Dendritic cell treated with granulocyte-macrophage colony-stimulating factor and Interleukin-4, amounts not matched to agents 40 ng/mL and 50 ng/mL, for 4 days (primary cell): ENCODE data around the gene CREBL2.
"Not testable (repeated sequence)": the region's sequence is repeated elsewhere in the genome, so short reads cannot be mapped to it uniquely, and the experiment has no call there.

Source experiments
- H3K27ac Mint-ChIP-seq: one replicate; pipeline ENCODE4 v1.8.0; 2022; ENCODE audit warnings: mild to moderate bottlenecking, mixed read lengths
- H3K27me3 Mint-ChIP-seq: one replicate; pipeline ENCODE4 v1.8.0; 2022; ENCODE audit warnings: mild to moderate bottlenecking, mixed read lengths
- H3K36me3 Mint-ChIP-seq: one replicate; pipeline ENCODE4 v1.8.0; 2022; ENCODE audit warnings: low read depth, mixed read lengths
- H3K4me1 Mint-ChIP-seq: one replicate; pipeline ENCODE4 v1.8.0; 2022; ENCODE audit warnings: low read depth, mixed read lengths
- H3K4me3 Mint-ChIP-seq: one replicate; pipeline ENCODE4 v1.8.0; 2022; ENCODE audit warnings: mild to moderate bottlenecking, moderate library complexity, mixed read lengths
- H3K9me3 Mint-ChIP-seq: one replicate; pipeline ENCODE4 v1.8.0; 2022; ENCODE audit warnings: mixed read lengths
- intact Hi-C: fragments of 100-400 bp; cut with micrococcal nuclease; formaldehyde crosslinking; loops from one replicate; pipeline ENCODE4 v1.15.0; 2022

Gene CREBL2

DNA sequence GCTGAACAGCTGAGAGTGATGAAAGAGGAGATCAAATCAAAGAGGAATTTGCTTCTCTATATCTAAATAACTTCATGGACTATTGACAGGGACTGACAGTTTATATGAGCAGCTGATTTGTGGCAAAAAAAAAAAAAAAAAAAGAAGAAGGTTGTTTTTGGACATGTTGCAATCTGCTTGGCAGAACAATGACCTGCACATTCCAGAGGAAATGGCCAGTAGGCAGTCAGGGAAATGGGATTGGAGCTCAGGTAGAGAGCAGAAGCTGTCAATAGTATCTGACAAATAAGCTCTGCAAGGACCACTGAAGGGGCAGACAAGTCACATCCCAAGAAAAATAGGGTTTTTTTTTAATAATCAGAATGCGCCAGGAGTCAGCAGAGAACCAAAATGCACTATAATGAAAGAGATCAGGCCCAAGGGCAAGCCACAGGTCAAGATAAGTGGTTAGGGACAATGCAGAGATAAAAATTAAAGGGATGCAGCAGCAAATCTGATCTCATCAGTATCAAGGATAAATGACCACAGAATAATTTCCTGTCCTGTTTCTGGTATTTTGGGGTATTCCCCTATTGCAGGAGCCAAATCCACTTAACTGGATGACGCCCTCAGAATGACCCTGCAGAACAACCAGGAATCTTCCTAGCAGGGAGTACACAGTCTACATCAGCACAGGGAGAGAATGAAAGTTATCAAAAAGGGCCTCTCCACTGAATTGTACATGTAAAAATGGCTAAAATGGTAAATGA lies 26.4 kb upstream of the CREBL2 start:
- H3K4me1 Mint-ChIP-seq, result peaks cover 31% of the 10 kb centered on the region
- no peaks in the 10 kb centered on the region for H3K9me3 Mint-ChIP-seq
- H3K36me3 Mint-ChIP-seq, result no peaks in the 10 kb centered on the region
- H3K27ac Mint-ChIP-seq, result no peak overlapping the region
- no peak overlapping the region for H3K4me3 Mint-ChIP-seq
- peaks cover 13% of the 10 kb centered on the region for H3K27me3 Mint-ChIP-seq
- intact Hi-C loops, result no loop called here

DNA sequence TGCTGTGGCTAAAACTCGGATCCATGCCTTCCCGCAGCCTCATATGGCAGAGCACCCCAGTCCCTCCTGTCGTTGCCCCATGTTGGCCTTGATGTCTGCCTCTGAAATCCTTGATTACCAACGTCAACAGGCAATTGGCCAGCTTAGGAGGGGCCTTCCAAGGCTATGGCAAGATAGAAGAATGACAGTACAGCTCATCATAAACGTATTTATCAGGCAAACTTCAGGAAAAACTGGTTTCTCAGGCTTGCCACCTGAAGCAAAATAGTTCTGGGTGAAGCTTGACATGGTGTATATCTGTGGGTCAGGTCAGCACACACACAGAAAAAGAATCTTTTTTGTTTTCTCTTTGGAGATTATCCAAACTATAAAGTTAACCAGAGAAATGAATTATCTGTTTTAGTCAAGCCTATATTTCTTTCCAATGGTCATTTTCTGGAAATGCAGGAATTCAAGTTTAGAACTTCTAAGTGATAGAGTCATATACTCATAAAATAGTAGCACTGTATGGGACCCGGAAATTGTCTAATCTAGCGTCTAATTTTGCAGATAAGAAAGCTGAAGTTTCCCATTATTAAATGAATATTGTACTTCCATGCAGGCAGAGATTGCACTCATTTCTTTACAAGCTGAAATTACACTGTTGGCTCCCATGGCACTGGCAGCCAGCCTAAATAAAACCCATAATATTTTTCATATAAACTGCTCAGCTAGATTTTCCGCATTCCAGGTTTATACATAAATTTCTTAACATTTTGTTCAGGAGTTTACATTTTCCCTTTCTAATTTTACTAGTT lies 24.6 kb upstream of the CREBL2 start:
- Mint-ChIP-seq H3K9me3 (no peaks in the 10 kb centered on the region), H3K36me3 (no peaks in the 10 kb centered on the region), H3K27ac (no peak overlapping the region), H3K4me1 (peaks cover 34% of the 10 kb centered on the region), H3K27me3 (peaks cover 13% of the 10 kb centered on the region), H3K4me3 (no peak overlapping the region)
- intact Hi-C loops, result no loop called here

DNA sequence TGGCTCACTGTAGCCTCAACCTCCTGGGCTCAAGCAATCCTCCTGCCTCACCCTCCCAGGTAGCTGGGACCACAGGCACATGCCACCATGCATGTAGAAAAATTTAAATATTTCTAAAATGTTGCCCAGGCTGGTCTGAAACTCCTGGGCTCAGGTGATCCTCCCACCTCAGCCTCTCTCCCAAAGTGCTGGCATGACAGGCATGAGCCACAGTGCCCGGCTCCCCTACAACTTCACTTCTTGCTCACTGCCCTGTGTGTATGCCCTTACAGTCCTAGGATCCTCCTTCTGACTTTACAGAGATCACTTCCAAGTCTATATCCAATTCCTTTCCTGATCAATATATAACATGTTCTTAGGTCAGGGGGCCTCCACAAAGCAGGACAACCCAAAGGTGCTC lies 23.8 kb upstream of the CREBL2 start:
- Mint-ChIP-seq H3K27ac (no peak overlapping the region), H3K4me3 (no peak overlapping the region), H3K9me3 (no peaks in the 10 kb centered on the region), H3K27me3 (peaks cover 13% of the 10 kb centered on the region), H3K4me1 (peaks cover 28% of the 10 kb centered on the region), H3K36me3 (no peaks in the 10 kb centered on the region)
- intact Hi-C loops, result no loop called here

DNA sequence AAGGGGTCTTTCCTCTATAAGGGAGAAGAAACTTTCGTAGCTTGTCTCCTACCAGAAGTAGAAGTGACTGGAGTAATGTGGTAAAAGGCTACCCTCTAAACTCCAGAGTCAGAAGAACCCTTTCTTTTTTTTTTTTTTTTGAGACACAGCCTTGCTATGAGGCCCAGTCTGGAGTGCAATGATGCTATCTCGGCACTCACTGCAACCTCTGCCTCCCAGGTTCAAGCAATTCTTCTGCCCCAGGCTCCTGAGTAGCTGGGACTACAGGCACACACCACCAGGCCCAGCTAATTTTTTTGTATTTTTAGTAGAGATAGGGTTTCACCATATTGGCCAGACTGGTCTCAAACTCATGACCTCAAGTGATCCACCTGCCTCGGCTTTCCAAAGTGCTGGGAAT lies 23.2 kb upstream of the CREBL2 start:
- H3K36me3 Mint-ChIP-seq, H3K9me3 Mint-ChIP-seq, intact Hi-C loops, H3K27ac Mint-ChIP-seq, H3K4me3 Mint-ChIP-seq: not testable (repeated sequence)
- Mint-ChIP-seq H3K27me3 (peaks cover 13% of the 10 kb centered on the region), H3K4me1 (peaks cover 23% of the 10 kb centered on the region)

DNA sequence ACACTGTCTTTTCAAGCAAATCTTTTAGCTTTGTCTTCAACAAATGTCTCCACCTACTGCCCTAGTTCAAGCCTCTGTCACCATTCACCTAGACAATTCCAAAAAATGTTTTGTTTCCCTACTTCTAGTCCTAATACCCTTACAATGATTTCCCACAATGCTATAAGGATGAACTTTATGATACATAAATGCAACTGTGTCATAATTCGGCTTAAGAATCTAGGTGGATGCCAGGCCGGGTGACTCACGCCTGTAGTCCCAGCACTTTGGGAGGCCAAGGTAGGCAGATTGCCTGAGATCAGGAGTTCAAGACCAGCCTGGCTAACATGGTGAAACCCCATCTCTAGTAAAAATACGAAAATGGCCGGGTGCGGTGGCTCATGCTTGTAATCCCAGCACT lies 20.7 kb upstream of the CREBL2 start:
- Mint-ChIP-seq H3K4me3 (no peak overlapping the region), H3K36me3 (no peaks in the 10 kb centered on the region), H3K4me1 (peaks cover 6% of the 10 kb centered on the region), H3K27me3 (peaks cover 22% of the 10 kb centered on the region), H3K9me3 (no peaks in the 10 kb centered on the region), H3K27ac (no peak overlapping the region)
- intact Hi-C loops, result no loop called here

DNA sequence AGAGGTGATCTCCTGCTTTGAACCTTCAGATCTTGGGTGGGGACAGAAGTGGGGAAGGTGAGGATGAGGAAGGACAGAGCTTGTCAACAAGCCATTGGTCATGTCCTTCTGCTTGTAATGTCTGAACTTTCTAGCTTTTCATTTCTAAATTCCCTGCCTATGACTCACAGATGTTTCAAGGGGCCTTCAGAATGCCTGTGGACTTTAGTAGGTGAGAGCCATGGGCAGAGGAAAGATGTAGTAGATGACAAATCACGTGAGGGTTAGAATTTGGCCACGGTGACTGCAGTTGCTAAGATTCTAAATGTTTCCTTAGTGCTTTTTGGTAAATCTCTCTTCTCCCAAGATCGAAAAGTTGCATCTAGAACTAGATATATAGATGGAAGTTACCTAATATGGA lies 18.7 kb upstream of the CREBL2 start:
- no peaks in the 10 kb centered on the region for H3K36me3 Mint-ChIP-seq
- H3K4me3 Mint-ChIP-seq, result no peak overlapping the region
- H3K9me3 Mint-ChIP-seq, result no peaks in the 10 kb centered on the region
- H3K27me3 Mint-ChIP-seq, result peaks cover 22% of the 10 kb centered on the region
- intact Hi-C loops, result no loop called here
- H3K4me1 Mint-ChIP-seq, result peaks cover 6% of the 10 kb centered on the region
- no peak overlapping the region for H3K27ac Mint-ChIP-seq

DNA sequence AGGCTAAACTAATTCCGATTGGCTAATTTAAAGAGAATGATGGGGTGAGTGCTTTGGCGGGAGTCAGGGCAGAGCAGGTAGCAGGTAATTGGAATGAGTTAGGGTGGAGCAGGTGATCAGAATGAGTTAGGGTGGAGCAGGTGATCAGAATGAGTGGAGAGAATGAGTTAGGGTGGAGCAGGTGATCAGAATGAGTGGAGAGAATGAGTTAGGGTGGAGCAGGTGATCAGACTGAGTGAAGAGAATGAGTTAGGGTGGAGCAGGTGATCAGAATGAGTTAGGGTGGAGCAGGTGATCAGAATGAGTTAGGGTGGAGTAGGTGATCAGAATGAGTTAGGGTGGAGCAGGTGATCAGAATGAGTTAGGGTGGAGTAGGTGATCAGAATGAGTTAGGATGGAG lies 15.7 kb upstream of the CREBL2 start:
- intact Hi-C loops, H3K27ac Mint-ChIP-seq, H3K36me3 Mint-ChIP-seq, H3K9me3 Mint-ChIP-seq, H3K4me3 Mint-ChIP-seq, H3K27me3 Mint-ChIP-seq: not testable (repeated sequence)
- peaks cover 18% of the 10 kb centered on the region for H3K4me1 Mint-ChIP-seq

DNA sequence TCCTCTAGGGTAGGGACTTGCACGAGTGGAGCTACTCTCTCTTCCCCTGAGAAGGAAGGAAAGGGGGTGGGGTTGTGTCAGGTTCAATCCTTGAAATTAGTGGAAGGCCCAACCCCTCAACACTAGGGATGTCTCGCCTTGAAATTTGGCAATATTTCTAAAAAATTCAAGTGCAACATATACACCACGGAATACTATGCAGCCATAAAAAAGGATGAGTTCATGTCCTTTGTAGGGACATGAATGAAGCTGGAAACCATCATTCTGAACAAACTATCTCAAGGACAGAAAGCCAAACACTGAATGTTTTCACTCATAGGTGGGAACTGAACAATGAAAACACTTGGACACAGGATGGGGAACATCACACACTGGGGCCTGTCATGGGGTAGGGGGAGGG lies 15.1 kb upstream of the CREBL2 start:
- intact Hi-C loops, H3K36me3 Mint-ChIP-seq, H3K4me3 Mint-ChIP-seq, H3K27me3 Mint-ChIP-seq, H3K9me3 Mint-ChIP-seq: not testable (repeated sequence)
- peak overlapping the region; percentile 16 for H3K27ac Mint-ChIP-seq
- peaks cover 22% of the 10 kb centered on the region for H3K4me1 Mint-ChIP-seq

DNA sequence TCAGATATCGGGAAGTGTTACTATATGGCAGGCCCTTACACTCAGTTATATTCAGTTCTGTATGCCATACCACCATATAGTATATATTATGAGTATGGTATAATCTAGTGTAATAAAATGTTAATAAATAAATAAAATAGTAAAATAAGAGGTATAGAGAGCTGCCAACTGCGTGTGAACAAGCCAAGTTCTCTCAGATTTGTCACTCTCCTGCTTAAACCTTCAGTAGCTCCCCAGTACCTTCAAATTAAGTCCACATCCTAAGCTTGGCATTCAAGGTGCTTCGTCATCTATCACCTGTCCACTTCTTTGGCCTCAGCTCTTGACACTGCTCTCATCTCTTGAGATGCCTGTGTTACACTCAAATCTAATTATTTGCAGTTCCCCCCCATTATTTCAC lies 12.8 kb upstream of the CREBL2 start:
- Mint-ChIP-seq H3K27me3 (peaks cover 9% of the 10 kb centered on the region), H3K4me3 (no peak overlapping the region), H3K27ac (no peak overlapping the region), H3K9me3 (no peaks in the 10 kb centered on the region), H3K4me1 (peaks cover 18% of the 10 kb centered on the region), H3K36me3 (no peaks in the 10 kb centered on the region)
- intact Hi-C loops, result no loop called here

DNA sequence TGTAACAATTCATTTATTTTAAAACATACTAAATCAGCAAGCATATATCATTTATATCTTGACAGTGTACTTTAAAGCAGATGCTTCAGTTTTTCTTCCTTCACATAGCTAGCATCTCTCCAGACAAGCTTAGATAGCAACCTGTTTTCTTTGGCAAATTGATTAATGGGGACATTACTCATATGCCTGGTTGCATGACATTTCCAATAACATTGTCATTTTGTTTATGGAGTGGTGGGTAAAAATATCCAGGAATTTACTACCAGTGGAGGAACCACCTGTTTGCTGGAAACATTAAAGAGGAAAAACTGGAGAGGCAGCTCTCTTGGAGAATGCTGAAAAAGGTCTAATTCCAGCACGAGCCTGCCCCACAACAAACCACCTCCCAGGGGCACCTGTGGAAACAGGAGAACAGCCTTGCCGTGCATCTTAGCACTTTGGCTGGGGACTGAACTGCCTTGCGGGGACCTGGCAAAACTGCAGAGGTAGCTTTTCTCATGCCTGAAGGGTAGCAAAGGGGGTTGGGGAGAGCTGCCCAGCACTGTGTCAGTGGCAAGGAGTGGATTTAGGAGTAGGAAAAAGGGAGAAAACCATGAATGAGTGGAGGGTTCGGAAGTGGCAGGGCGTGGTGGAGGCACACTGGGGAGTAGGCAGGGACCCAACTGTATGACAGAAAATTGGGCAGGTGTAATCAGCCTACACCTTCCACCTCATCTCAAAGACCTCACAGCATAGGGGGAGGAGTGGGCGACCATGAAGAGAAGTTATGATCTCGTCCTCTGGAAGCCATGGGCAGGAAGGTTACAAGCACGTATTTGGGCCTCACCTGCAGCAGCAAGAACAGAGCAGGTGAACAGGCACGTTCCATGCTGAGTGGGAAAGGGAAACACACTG lies 11.7 kb upstream of the CREBL2 start:
- H3K27ac Mint-ChIP-seq, result peak overlapping the region; percentile 48
- H3K4me1 Mint-ChIP-seq, result peaks cover 24% of the 10 kb centered on the region
- no peak overlapping the region for H3K4me3 Mint-ChIP-seq
- peaks cover 6% of the 10 kb centered on the region for H3K27me3 Mint-ChIP-seq
- intact Hi-C loops, result loop anchor here (2.0 kb wide), 1 partner anchor 17 kb away; no protein-coding TSS in a partner anchor
- H3K36me3 Mint-ChIP-seq, result no peaks in the 10 kb centered on the region
- no peaks in the 10 kb centered on the region for H3K9me3 Mint-ChIP-seq

DNA sequence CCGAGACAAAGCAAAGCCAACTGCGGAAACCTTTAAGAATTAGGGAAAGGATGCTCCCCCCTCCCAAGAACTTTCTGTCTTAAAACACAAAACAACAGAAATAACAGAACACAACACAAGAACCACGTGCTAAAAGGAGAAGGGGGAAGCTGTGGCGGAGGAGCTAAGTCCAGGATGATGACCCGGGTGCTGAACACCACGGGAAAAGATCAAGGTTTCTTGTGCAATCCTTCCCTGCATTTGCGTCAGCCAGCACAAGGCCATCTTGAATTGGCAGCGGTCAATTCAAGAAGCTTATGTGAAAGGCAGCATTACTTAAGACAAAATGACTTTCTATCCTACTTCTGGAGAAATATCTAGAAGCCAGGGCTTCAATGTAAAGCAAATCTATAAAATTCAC lies 11.0 kb upstream of the CREBL2 start:
- intact Hi-C loops, result loop anchor here (2.0 kb wide), 1 partner anchor 18 kb away; no protein-coding TSS in a partner anchor
- Mint-ChIP-seq H3K36me3 (no peaks in the 10 kb centered on the region), H3K27me3 (peaks cover 3% of the 10 kb centered on the region), H3K27ac (peak overlapping the region; percentile 48), H3K4me1 (peaks cover 31% of the 10 kb centered on the region), H3K4me3 (no peak overlapping the region), H3K9me3 (no peaks in the 10 kb centered on the region)

DNA sequence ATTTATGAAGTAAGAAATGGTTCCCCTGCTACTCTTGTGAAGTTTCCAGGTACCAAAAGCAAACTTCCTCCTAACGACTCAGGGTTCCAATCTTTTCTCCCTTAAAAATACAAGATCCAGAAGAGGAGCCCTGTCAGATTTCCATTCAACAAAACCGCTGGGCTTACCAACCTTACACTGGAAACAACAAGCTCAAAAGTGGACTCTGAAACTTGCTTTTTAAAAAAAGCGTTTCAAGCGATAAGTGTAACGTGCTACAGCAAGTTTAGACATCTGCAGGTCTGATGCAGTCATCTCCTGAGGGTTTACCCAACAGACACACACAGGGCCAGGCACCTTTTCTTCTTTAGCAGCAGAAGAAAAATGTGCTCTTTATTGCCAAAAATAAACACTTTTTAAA lies 6.9 kb upstream of the CREBL2 start:
- Mint-ChIP-seq H3K36me3 (no peaks in the 10 kb centered on the region), H3K4me1 (peaks cover 65% of the 10 kb centered on the region), H3K27ac (peak overlapping the region; percentile 83), H3K4me3 (no peak overlapping the region), H3K27me3 (no peaks in the 10 kb centered on the region), H3K9me3 (no peaks in the 10 kb centered on the region)
- intact Hi-C loops, result no loop called here

DNA sequence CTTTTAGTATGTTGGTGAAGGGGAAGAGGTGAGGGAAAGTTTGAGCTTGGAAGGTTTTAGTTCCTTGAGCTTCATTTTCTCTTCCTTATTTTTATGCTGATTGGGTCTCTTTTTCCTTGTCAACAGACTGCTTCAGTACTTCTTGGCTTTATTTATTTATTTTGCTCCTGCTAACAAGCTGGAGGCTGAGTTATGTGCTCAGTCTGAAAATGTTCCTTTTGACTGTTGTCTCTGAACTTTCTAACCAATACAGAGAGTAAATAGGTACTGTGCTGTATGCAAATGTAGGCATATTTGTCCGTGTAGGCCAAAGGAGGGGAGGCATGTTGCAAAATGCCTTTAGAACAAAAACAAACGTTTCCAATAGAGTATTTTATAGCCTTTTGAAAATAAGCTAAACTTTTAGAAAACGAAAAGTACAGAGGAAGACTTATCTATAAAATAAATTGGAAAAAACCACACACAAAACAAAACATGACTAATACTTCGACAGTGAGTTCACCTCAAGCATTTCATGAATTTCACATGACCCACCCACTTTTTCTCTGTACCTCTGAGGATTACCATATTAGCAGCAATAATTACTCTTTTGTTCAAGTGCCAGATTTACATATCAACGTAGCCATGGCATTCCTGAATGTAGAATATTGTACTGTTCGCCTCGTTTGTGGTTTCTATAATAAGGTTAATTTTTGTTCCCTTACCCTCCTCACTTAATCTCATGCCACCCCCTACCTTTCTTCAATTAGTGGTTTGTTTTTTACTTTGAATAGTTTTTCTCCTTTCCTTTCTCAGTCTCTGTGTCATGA lies 4.7 kb upstream of the CREBL2 start:
- no peaks in the 10 kb centered on the region for H3K9me3 Mint-ChIP-seq
- intact Hi-C loops, result no loop called here
- H3K4me1 Mint-ChIP-seq, result peaks cover 61% of the 10 kb centered on the region
- H3K36me3 Mint-ChIP-seq, result peaks cover 7% of the 10 kb centered on the region
- H3K27me3 Mint-ChIP-seq, result no peaks in the 10 kb centered on the region
- peak overlapping the region; percentile 56 for H3K4me3 Mint-ChIP-seq
- H3K27ac Mint-ChIP-seq, result peak overlapping the region; percentile 83
